AG04450 (cell line): ENCODE results near the gene APEX1. TPM values are rescaled to one million over a fixed set of nuclear protein-coding genes. Genes with fewer than 3 reads are reported as not detected.
A peak's percentile ranks its signal among the peaks of the same experiment; 100 is the strongest.

Experiments
- CTCF ChIA-PET: fragments of 300-600, 350-600 bp; formaldehyde crosslinking; extraction: SDS; loops from one replicate; lab custom pipeline; 2022; ENCODE audit warnings: antibody characterized with exemption, inconsistent platforms; lab: Charles Lee
- POLR2A ChIA-PET: fragments of 350-600 bp; formaldehyde crosslinking; extraction: SDS; loops from one replicate; lab custom pipeline; 2021; ENCODE audit warnings: antibody characterized with exemption, inconsistent platforms; lab: Yijun Ruan, JAX
- DNase-seq: peaks from one replicate; pipeline ENCODE4 v3.0.0-alpha.2; 2011; ENCODE audit warnings: low read depth, low spot score
- H3K27ac ChIP-seq: one replicate; pipeline ENCODE4 v1.5.1; 2012; ENCODE audit warnings: low read depth, low read length, control low read depth
- H3K27me3 ChIP-seq: one replicate; pipeline ENCODE4 v1.6.0; 2012; ENCODE audit warnings: low read length; ENCODE audit not compliant: control insufficient read depth, insufficient read depth
- H3K4me3 ChIP-seq: 2 replicates; pipeline ENCODE4 v1.5.1; 2011; ENCODE audit warnings: mild to moderate bottlenecking, low read depth, low read length, control low read depth
- H3K9me3 ChIP-seq: 2 replicates; pipeline ENCODE4 v1.5.1; 2012; ENCODE audit warnings: low read length; ENCODE audit not compliant: control insufficient read depth, insufficient read depth
- CTCF ChIP-seq: IDR thresholded peaks from 2 replicates; pipeline ENCODE4 v1.5.1; 2011; ENCODE audit warnings: low read depth, low read length, control low read depth, inconsistent platforms
- polyA plus RNA-seq: library from polyadenylated mRNA; depleted of rRNA; stranded (reverse); fragments of >200 nt; gene quantifications from 2 replicates; pipeline ENCODE4 v1.2.3, GENCODE V29; 2011

The APEX1 gene
- polyA plus RNA-seq, 1 experiment = 240 TPM

- CTCF ChIA-PET = interaction anchor here (0.6 to 4.4 kb wide), 9 partner anchors 9 to 195 kb away, joined by 3 to 58 read pairs (median 30); partner anchors contain the start of genes APEX1, KLHL33, OSGEP and PARP2
- Histone ChIP-seq H3K4me3 (peak overlapping the region; percentile 88), H3K27ac (peak overlapping the region; percentile 94), H3K27me3 (no peaks in the 10 kb centered on the region), H3K9me3 (no peaks in the 10 kb centered on the region; the same call in 1 of the 2 replicates)
- DNase-seq = no peak
- TF ChIP-seq CTCF = no peak
- POLR2A ChIA-PET = interaction anchor here (1.0 to 2.3 kb wide), 5 partner anchors 21 to 268 kb away, joined by 3 to 19 read pairs (median 5); partner anchors contain the start of genes APEX1, OSGEP, PARP2 and PNP
These were observed 41.3 kb upstream of the APEX1 start for GRCh38 chr14:20413744-20414082.

DNA sequence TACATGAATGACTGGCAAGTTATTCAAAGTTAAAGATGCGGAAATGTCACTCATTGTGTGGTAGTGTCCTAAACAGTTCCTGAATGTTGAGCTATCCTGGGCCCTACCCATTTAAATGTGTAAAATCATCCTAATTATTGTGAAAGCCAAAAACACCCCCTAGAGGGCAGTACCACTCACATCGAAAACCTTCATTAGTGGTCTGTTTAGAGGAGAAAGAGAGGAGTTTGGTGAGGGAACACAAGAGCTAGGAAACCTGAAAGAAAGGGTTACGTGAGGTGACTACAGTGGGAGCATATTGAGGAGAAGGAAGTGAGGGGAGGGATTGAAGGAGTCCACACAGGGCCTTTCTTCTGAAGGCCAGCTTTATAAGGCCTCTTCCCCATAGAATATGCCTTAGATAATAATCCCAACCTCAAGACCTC lies 39.2 kb upstream of the APEX1 start:
- ChIA-PET CTCF (interaction anchor here (0.6 to 4.4 kb wide), 33 partner anchors 9 to 555 kb away, joined by 3 to 58 read pairs (median 6); partner anchors contain the start of genes APEX1, KLHL33, OSGEP and PARP2), POLR2A (interaction anchor here (0.6 to 1.2 kb wide), 2 partner anchors 39 to 102 kb away, joined by 3 to 10 read pairs; partner anchors contain the start of genes APEX1 and OSGEP)
- DNase-seq = peak; percentile 23

DNA sequence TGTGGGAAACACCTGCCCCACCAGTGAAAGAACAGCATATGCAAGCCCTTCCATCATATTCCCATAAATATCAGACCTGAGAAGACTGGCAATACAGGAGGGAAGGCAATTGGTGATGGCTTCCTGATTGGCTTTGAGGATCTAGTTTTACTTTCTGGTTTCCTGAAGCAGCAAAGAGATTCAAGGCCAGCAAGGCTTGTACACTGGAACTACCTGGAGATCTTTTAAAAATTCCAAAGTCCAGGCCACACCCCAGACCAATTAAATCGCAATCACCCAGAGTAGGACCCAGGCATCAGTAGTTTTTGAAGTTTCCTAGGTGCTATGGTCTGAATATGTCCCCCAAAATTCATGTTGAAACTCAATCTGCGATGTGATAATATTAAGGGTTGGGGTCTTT lies 38.8 kb upstream of the APEX1 start:
- POLR2A ChIA-PET = interaction anchor here (0.6 to 1.2 kb wide), 2 partner anchors 39 to 102 kb away, joined by 3 to 10 read pairs; partner anchors contain the start of genes APEX1 and OSGEP
- Histone ChIP-seq H3K4me3 (no peak overlapping the region), H3K27me3 (no peaks in the 10 kb centered on the region), H3K9me3 (no peaks in the 10 kb centered on the region; the same call in 1 of the 2 replicates), H3K27ac (no peak overlapping the region)
- TF ChIP-seq CTCF = no peak
- DNase-seq = no peak
- CTCF ChIA-PET = interaction anchor here (0.7 to 4.4 kb wide), 30 partner anchors 9 to 555 kb away, joined by 3 to 58 read pairs (median 6); partner anchors contain the start of genes APEX1, KLHL33, OSGEP and PARP2

More for the DNA sequence above, 39.2 kb upstream of the APEX1 start:
- Histone ChIP-seq H3K9me3 (no peaks in the 10 kb centered on the region; the same call in 1 of the 2 replicates), H3K27me3 (no peaks in the 10 kb centered on the region), H3K27ac (no peak overlapping the region), H3K4me3 (no peak overlapping the region)
- TF ChIP-seq CTCF = peak; percentile 67

- Histone ChIP-seq H3K4me3 (no peak overlapping the region), H3K27ac (no peak overlapping the region), H3K27me3 (no peaks in the 10 kb centered on the region), H3K9me3 (no peaks in the 10 kb centered on the region; the same call in 1 of the 2 replicates)
- no peak for DNase-seq
- POLR2A ChIA-PET = no interaction called here
- CTCF ChIA-PET = interaction anchor here (0.6 to 1.0 kb wide), 3 partner anchors 113 to 431 kb away, joined by 3 to 5 read pairs (median 3); no protein-coding TSS in a partner anchor
- TF ChIP-seq CTCF = no peak
These were observed 37.5 kb upstream of the APEX1 start for GRCh38 chr14:20417250-20418186.
